ENCODE data around the gene PCMTD2. TPM values are rescaled to one million over a fixed set of nuclear protein-coding genes. Genes with fewer than 3 reads are reported as not detected.

PCMTD2 gene
- total and polyA plus RNA-seq, 2 of the 13 experiments (the other 11 are each of a cell fraction or from before 2014, with no cell fraction given): 47.0 to 76.9 TPM

DNA sequence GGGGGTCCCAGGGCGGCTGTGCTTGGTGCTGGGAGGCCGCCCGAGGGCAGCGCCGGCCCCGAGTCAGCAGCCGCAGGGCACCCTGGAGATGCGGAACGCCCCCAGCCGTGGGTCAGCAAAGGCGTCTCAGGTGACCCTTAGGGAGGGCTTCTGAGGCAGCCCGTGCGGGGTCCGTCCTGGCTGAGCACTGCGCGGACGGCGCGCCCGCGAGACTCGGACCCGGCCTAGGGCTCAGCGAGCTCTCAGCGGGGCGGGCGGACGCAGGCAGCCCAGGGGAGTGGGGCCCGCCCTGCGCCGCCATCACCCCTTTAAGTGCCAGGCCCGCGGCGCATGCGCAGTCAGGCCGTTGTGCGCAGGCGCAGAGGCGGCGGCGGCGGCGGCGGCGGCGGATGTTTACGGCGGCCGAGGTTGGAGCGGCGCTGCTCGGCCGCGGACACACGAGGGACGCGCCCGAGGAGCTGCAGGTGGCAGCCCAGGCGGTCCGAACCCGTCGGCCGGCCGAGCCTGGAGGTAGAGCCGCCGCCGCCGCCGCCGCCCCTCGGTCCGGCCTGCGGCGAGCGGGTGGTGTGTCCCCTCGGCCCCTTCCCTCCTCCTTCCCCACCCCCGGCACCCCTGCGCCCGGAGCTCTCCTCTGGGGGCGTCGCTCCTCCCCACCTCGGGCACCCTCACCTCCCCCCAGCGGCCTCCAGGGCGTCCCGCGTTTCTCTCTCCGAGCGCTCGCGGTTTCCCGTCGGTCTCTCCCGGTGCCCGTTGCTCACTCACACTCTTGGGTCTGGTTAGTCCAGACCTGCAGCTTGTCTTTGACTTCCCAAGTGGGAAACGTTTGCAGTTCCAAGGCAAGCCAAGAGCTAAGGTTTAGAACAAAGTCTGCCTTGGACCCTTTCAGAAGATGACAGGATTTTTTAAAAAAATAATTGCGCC is at the start of gene PCMTD2 (continued):
- TF ChIP-seq, protein P1, sequence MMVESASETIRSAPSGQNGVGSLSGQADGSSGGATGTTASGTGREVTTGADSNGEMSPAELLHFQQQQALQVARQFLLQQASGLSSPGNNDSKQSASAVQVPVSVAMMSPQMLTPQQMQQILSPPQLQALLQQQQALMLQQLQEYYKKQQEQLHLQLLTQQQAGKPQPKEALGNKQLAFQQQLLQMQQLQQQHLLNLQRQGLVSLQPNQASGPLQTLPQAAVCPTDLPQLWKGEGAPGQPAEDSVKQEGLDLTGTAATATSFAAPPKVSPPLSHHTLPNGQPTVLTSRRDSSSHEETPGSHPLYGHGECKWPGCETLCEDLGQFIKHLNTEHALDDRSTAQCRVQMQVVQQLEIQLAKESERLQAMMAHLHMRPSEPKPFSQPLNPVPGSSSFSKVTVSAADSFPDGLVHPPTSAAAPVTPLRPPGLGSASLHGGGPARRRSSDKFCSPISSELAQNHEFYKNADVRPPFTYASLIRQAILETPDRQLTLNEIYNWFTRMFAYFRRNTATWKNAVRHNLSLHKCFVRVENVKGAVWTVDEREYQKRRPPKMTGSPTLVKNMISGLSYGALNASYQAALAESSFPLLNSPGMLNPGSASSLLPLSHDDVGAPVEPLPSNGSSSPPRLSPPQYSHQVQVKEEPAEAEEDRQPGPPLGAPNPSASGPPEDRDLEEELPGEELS (CRISPR knock-in tag; IDR thresholded peaks at IDR 0.05): peak; percentile 36; the same call in 1 of the 2 replicates
- TF ChIP-seq HDAC6 (IDR thresholded peaks at IDR 0.05; ENCODE audit: low read depth, low read length) (no peak), GABPA (IDR thresholded peaks at IDR 0.05; ENCODE audit: low read depth, low read length) (no peak), GABPA (CRISPR knock-in tag; IDR thresholded peaks at IDR 0.05; ENCODE audit: low read depth) (no peak), YEATS4 (CRISPR knock-in tag; IDR thresholded peaks at IDR 0.05; ENCODE audit: borderline replicate concordance) (peak; percentile 94), ELF1 (CRISPR knock-in tag; IDR thresholded peaks at IDR 0.05) (no peak), ZNF724P (CRISPR knock-in tag; IDR thresholded peaks at IDR 0.05; ENCODE audit: borderline replicate concordance) (peak; percentile 77), RAD51 (IDR thresholded peaks at IDR 0.05; ENCODE audit: borderline replicate concordance) (no peak), ZNF441 (CRISPR knock-in tag; IDR thresholded peaks at IDR 0.05; ENCODE audit: borderline replicate concordance) (peak; percentile 27; the same call in 1 of the 2 replicates), LCORL (IDR thresholded peaks at IDR 0.05) (no peak), LCORL (CRISPR knock-in tag; IDR thresholded peaks at IDR 0.05) (no peak), EP300 (IDR thresholded peaks at IDR 0.05; ENCODE audit: low read depth in 2 of 2, low read length in 2 of 2) (0 out of 4 replicates have a peak, but pooled peaks of 1 of the 2 experiments have one; percentile 24), EP300 (CRISPR knock-in tag; IDR thresholded peaks at IDR 0.05; ENCODE audit: borderline replicate concordance) (no peak; the same call in none of the 2 replicates), EHMT2 (IDR thresholded peaks at IDR 0.05; ENCODE audit: borderline replicate concordance, low read depth, low read length) (no peak), ZNF615 (CRISPR knock-in tag; IDR thresholded peaks at IDR 0.05; ENCODE audit: borderline replicate concordance) (no peak), THAP11 (CRISPR knock-in tag; IDR thresholded peaks at IDR 0.05) (peak; percentile 86), ZNF510 (CRISPR knock-in tag; IDR thresholded peaks at IDR 0.05; ENCODE audit: low read depth) (no peak), NCOA5 (CRISPR knock-in tag; IDR thresholded peaks at IDR 0.05) (no peak), ZFP36L1 (CRISPR knock-in tag; IDR thresholded peaks at IDR 0.05) (0 out of 2 replicates have a peak, but pooled peaks have one; percentile 23), ZSCAN29 (CRISPR knock-in tag; conservative IDR thresholded peaks at IDR 0.05) (no peak; the same call in 1 of the 2 replicates), ZKSCAN8 (CRISPR knock-in tag; IDR thresholded peaks at IDR 0.05; ENCODE audit: borderline replicate concordance) (0 out of 2 replicates have a peak, but pooled peaks have one; percentile 57), ZNF788 (CRISPR knock-in tag; IDR thresholded peaks at IDR 0.05; ENCODE audit: borderline replicate concordance) (peak; percentile 89)
- TF ChIP-seq, protein P2, sequence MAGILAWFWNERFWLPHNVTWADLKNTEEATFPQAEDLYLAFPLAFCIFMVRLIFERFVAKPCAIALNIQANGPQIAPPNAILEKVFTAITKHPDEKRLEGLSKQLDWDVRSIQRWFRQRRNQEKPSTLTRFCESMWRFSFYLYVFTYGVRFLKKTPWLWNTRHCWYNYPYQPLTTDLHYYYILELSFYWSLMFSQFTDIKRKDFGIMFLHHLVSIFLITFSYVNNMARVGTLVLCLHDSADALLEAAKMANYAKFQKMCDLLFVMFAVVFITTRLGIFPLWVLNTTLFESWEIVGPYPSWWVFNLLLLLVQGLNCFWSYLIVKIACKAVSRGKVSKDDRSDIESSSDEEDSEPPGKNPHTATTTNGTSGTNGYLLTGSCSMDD (CRISPR knock-in tag; IDR thresholded peaks at IDR 0.05): peak; percentile 16; the same call in 1 of the 2 replicates
- TF ChIP-seq, protein P3, sequence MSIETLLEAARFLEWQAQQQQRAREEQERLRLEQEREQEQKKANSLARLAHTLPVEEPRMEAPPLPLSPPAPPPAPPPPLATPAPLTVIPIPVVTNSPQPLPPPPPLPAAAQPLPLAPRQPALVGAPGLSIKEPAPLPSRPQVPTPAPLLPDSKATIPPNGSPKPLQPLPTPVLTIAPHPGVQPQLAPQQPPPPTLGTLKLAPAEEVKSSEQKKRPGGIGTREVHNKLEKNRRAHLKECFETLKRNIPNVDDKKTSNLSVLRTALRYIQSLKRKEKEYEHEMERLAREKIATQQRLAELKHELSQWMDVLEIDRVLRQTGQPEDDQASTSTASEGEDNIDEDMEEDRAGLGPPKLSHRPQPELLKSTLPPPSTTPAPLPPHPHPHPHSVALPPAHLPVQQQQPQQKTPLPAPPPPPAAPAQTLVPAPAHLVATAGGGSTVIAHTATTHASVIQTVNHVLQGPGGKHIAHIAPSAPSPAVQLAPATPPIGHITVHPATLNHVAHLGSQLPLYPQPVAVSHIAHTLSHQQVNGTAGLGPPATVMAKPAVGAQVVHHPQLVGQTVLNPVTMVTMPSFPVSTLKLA (IDR thresholded peaks at IDR 0.05): no peak
- TF ChIP-seq, protein P4, sequence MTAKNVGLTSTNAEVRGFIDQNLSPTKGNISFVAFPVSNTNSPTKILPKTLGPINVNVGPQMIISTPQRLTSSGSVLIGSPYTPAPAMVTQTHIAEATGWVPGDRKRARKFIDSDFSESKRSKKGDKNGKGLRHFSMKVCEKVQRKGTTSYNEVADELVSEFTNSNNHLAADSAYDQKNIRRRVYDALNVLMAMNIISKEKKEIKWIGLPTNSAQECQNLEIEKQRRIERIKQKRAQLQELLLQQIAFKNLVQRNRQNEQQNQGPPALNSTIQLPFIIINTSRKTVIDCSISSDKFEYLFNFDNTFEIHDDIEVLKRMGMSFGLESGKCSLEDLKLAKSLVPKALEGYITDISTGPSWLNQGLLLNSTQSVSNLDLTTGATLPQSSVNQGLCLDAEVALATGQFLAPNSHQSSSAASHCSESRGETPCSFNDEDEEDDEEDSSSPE (CRISPR knock-in tag; IDR thresholded peaks at IDR 0.05): peak; percentile 7
